Keratinocyte (primary cell): ENCODE data around the gene LIN28B. TPM values are rescaled to one million over a fixed set of nuclear protein-coding genes. Genes with fewer than 3 reads are reported as not detected.

Experiments
- DNase-seq: peaks from one replicate; pipeline ENCODE4 v3.0.0-alpha.2; 2011; ENCODE audit warnings: low read depth, missing footprints, low spot score
- FAIRE-seq: peaks from 2 replicates; lab custom pipeline; 2011; peaks lifted over from hg19 to GRCh38; lab: Jason Lieb, UNC
- H2AFZ ChIP-seq: 2 replicates; pipeline ENCODE4 v1.6.0; 2012; ENCODE audit warnings: low read length, control low read depth, inconsistent platforms; ENCODE audit not compliant: control insufficient read depth
- H3K27ac ChIP-seq: 2 replicates; pipeline ENCODE4 v1.5.1; 2011; ENCODE audit warnings: low read length; ENCODE audit not compliant: control insufficient read depth, insufficient read depth
- H3K27me3 ChIP-seq: 3 replicates; pipeline ENCODE4 v1.6.0; 2011; ENCODE audit warnings: low read length; ENCODE audit not compliant: control insufficient read depth, insufficient read depth; ENCODE audit errors: extremely low read depth
- H3K36me3 ChIP-seq, 2 experiments: 2 replicates in 1 of 2; 3 replicates in 1 of 2; pipeline ENCODE4 v1.5.1; 2011; ENCODE audit warnings: low read length in 2 of 2, mild to moderate bottlenecking in 1 of 2; ENCODE audit not compliant: control insufficient read depth in 2 of 2, insufficient read depth in 2 of 2; ENCODE audit errors: extremely low read depth in 1 of 2
- H3K4me1 ChIP-seq: 3 replicates; pipeline ENCODE4 v1.5.1; 2011; ENCODE audit warnings: low read length; ENCODE audit not compliant: control insufficient read depth, insufficient read depth; ENCODE audit errors: extremely low read depth
- H3K4me2 ChIP-seq: 3 replicates; pipeline ENCODE4 v1.6.0; 2011; ENCODE audit warnings: low read depth, low read length; ENCODE audit not compliant: control insufficient read depth, insufficient read depth; ENCODE audit errors: extremely low read depth
- H3K4me3 ChIP-seq, 3 experiments: fragments of 200-600 bp in 1 of 3; sonication (generic) in 1 of 3; 2 replicates in 2 of 3; 3 replicates in 1 of 3; pipeline ENCODE4 v1.5.1; 2011 to 2016; ENCODE audit warnings: low read length in 3 of 3, mild to moderate bottlenecking in 3 of 3, control low read depth in 2 of 3, inconsistent platforms in 1 of 3, low read depth in 1 of 3, mixed read lengths in 1 of 3, mixed run types in 1 of 3, moderate library complexity in 1 of 3; ENCODE audit not compliant: control insufficient read depth in 2 of 3, insufficient read depth in 2 of 3; ENCODE audit errors: extremely low read depth in 1 of 3
- H3K79me2 ChIP-seq: 2 replicates; pipeline ENCODE4 v1.6.0; 2012; ENCODE audit warnings: low read length; ENCODE audit not compliant: control insufficient read depth, insufficient read depth
- H3K9ac ChIP-seq: 3 replicates; pipeline ENCODE4 v1.6.0; 2011; ENCODE audit warnings: low read length; ENCODE audit not compliant: control insufficient read depth, insufficient read depth; ENCODE audit errors: extremely low read depth
- H3K9me1 ChIP-seq: 3 replicates; pipeline ENCODE4 v1.6.0; 2011; ENCODE audit warnings: low read length; ENCODE audit not compliant: control insufficient read depth, insufficient read depth; ENCODE audit errors: extremely low read depth
- H3K9me3 ChIP-seq: 2 replicates; pipeline ENCODE4 v1.5.1; 2012; ENCODE audit warnings: low read depth, low read length; ENCODE audit not compliant: control insufficient read depth
- H4K20me1 ChIP-seq: 3 replicates; pipeline ENCODE4 v1.6.0; 2011; ENCODE audit warnings: low read length; ENCODE audit not compliant: control insufficient read depth, insufficient read depth; ENCODE audit errors: extremely low read depth
- EZH2 ChIP-seq: IDR thresholded peaks from one replicate; pipeline ENCODE4 v1.6.1; 2012; ENCODE audit warnings: inconsistent platforms, mild to moderate bottlenecking, low read length, moderate library complexity
- dilution Hi-C: fragments of 300-500 bp; cut with MboI; formaldehyde crosslinking; loops from one replicate; pipeline ENCODE4 v1.7.0; 2020; ENCODE audit warnings: low sequenced_read_pairs; ENCODE audit not compliant: extremely low pct_ligation_motif_present
- polyA plus RNA-seq, 5 experiments: library from polyadenylated mRNA; depleted of rRNA in 3 of 5; stranded (reverse) in 3 of 5; stranded (forward) in 1 of 5; unstranded in 1 of 5; fragments of >200 nt; gene quantifications; 1 replicate in 1 of 5; 2 replicates in 3 of 5; 3 replicates in 1 of 5; pipeline versions ENCODE4 v1.2.1 to v1.2.3, GENCODE V29; 2011 to 2012; ENCODE audit warnings: missing spikeins in 2 of 5, low read depth in 1 of 5, low replicate concordance in 1 of 5
- TF ChIP-seq, protein P1 (sequence below), 3 experiments: IDR thresholded peaks in 1 of 3; conservative IDR thresholded peaks in 1 of 3; optimal IDR thresholded peaks in 1 of 3; 2 replicates in 2 of 3; 3 replicates in 1 of 3; pipeline versions ENCODE3 to v1.5.1; 2011; ENCODE audit warnings: low read length in 3 of 3, mild to moderate bottlenecking in 3 of 3, moderate library complexity in 2 of 3, control low read depth in 1 of 3, inconsistent platforms in 1 of 3; ENCODE audit not compliant: insufficient read depth in 2 of 3; ENCODE audit errors: extremely low read depth in 1 of 3

The LIN28B gene
- polyA plus RNA-seq, 1 donor (not counting 4 experiments of a cell fraction or from before 2014, with no cell fraction given) = not detected

DNA sequence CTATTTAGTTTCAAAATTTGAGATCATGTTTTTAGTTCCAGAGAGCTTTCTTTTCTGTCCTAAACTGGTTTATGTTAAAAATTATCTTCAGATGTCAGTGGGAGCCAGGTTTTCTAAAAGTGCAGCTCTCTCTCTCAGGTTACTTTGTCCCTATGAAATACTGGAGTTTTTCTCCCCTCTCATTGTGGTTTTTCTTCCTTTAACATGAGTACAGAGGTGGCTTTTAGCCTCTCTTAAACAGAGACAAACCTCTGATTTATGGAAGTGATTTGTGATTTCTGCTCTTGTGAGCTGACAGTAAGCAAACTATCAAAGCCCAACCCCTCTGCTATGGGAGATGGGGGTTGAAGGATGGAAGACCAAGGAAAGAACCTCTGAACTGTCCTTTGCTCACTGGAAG lies 85.7 kb downstream of the LIN28B start:
- Histone ChIP-seq H3K79me2 (no peaks in the 10 kb centered on the region), H3K9me1 (no peaks in the 10 kb centered on the region), H2AFZ (no peak overlapping the region), H4K20me1 (no peaks in the 10 kb centered on the region), H3K27ac (no peak overlapping the region), H3K4me2 (no peak overlapping the region), H3K27me3 (no peaks in the 10 kb centered on the region), H3K4me1 (no peaks in the 10 kb centered on the region), H3K9ac (no peak overlapping the region), H3K36me3 (no peaks in the 10 kb centered on the region), H3K9me3 (no peaks in the 10 kb centered on the region), H3K4me3 (no peak overlapping the region)
- TF ChIP-seq, protein P1, sequence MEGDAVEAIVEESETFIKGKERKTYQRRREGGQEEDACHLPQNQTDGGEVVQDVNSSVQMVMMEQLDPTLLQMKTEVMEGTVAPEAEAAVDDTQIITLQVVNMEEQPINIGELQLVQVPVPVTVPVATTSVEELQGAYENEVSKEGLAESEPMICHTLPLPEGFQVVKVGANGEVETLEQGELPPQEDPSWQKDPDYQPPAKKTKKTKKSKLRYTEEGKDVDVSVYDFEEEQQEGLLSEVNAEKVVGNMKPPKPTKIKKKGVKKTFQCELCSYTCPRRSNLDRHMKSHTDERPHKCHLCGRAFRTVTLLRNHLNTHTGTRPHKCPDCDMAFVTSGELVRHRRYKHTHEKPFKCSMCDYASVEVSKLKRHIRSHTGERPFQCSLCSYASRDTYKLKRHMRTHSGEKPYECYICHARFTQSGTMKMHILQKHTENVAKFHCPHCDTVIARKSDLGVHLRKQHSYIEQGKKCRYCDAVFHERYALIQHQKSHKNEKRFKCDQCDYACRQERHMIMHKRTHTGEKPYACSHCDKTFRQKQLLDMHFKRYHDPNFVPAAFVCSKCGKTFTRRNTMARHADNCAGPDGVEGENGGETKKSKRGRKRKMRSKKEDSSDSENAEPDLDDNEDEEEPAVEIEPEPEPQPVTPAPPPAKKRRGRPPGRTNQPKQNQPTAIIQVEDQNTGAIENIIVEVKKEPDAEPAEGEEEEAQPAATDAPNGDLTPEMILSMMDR (optimal IDR thresholded peaks at IDR 0.05 in 1 of 3, IDR thresholded peaks at IDR 0.05 in 1 of 3, conservative IDR thresholded peaks at IDR 0.05 in 1 of 3; ENCODE audit: extremely low read depth in 1 of 3, insufficient read depth in 2 of 3, low read length in 3 of 3) = no peak
- no peak for TF ChIP-seq EZH2
- dilution Hi-C loops = no loop called here
- FAIRE-seq (no peak), DNase-seq (no peak)

DNA sequence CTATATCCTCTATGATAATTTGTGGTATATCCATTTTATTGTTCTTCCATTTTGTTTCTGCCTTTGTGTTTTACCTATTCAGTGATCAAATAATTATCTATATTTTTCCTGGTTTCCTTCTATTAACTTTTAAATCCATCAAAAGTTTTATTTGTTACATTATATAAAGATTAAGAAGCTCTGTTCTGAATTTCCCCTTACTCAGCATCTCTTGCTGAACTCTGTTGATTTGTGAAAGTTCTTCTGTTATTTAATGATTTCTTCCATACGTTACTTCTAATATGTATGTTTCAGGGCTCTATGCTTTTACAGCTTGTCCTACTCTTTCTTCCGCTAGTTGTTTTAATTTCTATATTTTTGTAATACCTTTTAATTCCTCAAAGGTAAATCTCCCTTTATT lies 87.1 kb downstream of the LIN28B start:
- TF ChIP-seq EZH2 = no peak
- TF ChIP-seq, protein P1 (optimal IDR thresholded peaks at IDR 0.05 in 1 of 3, IDR thresholded peaks at IDR 0.05 in 1 of 3, conservative IDR thresholded peaks at IDR 0.05 in 1 of 3; ENCODE audit: extremely low read depth in 1 of 3, insufficient read depth in 2 of 3, low read length in 3 of 3) = no peak
- dilution Hi-C loops = no loop called here
- no peak overlapping the region for H3K9ac ChIP-seq
- H3K4me3 ChIP-seq = no peak overlapping the region
- H3K79me2 ChIP-seq = no peaks in the 10 kb centered on the region
- no peaks in the 10 kb centered on the region for H3K9me3 ChIP-seq
- H3K4me1 ChIP-seq = no peaks in the 10 kb centered on the region
- no peak for FAIRE-seq
- no peaks in the 10 kb centered on the region for H4K20me1 ChIP-seq
- H3K4me2 ChIP-seq = no peak overlapping the region
- no peaks in the 10 kb centered on the region for H3K9me1 ChIP-seq
- no peaks in the 10 kb centered on the region for H3K36me3 ChIP-seq
- no peak overlapping the region for H3K27ac ChIP-seq
- DNase-seq = no peak
- no peaks in the 10 kb centered on the region for H3K27me3 ChIP-seq
- H2AFZ ChIP-seq = no peak overlapping the region
